ENCODE results near the gene RAB11FIP4. TPM values are rescaled to one million over a fixed set of nuclear protein-coding genes. Genes with fewer than 3 reads are reported as not detected.

Gene RAB11FIP4
- total and polyA plus RNA-seq, 9 of the 15 experiments (the other 6 are each of a cell fraction or from before 2014, with no cell fraction given) = 0.62 to 16.6 (median 8.9) TPM

DNA sequence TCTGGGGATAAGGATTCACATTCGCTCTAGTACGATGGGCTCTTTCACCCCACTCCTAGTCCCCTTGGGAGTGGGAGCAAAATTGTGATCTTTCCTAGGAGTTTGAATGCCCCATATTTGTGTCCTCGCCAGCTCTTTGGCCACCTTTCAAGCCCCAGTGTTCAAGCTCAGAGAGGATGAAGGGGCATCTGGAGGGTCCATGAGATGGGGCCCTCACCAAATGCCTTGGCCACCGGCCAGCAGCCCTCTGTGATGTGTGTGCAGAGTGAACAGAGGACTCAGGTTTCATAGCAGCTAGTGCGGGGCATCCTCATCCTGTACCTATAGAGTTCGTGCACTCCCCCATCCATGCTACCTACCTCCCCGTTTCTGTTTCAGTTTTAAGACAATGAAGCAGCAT, 140.6 kb downstream of the RAB11FIP4 start:
- FAIRE-seq (no peak), DNase-seq (ENCODE audit: extremely low read depth in 1 of 4, low spot score in 3 of 4) (no peak), ATAC-seq (no peak)
- Histone ChIP-seq H2AFZ (ENCODE audit: low read depth, low read length) (no peak overlapping the region), H3K9me3 (replicated peaks; ENCODE audit: control insufficient read depth, insufficient read depth, low read depth, low read length) (no peaks in the 10 kb centered on the region), H3K79me2 (ENCODE audit: control insufficient read depth, insufficient read depth, low read length) (no peaks in the 10 kb centered on the region), H3K27ac (ENCODE audit: extremely low read depth, low read depth, low read length) (no peak overlapping the region), H3K27me3 (ENCODE audit: control insufficient read depth in 2 of 2, insufficient read depth in 2 of 2, low read length in 2 of 2) (peaks cover 0 to 15% of the 10 kb centered on the region in 2 experiments; a peak in 2 of 5 replicates), H3K4me3 (no peak overlapping the region), H3K4me2 (ENCODE audit: insufficient read depth, low read length) (no peak overlapping the region), H3K4me1 (replicated peaks in 1 of 2; ENCODE audit: control insufficient read depth in 2 of 2, insufficient read depth in 2 of 2, low read length in 2 of 2) (peaks cover 0 to 13% of the 10 kb centered on the region in 2 experiments; a peak in 1 of 5 replicates), H3K9me1 (ENCODE audit: control insufficient read depth, insufficient read depth, low read length) (no peaks in the 10 kb centered on the region), H3K36me3 (ENCODE audit: control insufficient read depth, insufficient read depth, low read length) (0 out of 3 replicates have a peak, but pooled peaks cover 3% of the 10 kb centered on the region), H3K9ac (ENCODE audit: insufficient read depth in 1 of 2, low read depth in 2 of 2, low read length in 2 of 2) (no peak overlapping the region), H4K20me1 (replicated peaks; ENCODE audit: control insufficient read depth, insufficient read depth, low read length) (peaks cover 7% of the 10 kb centered on the region; the same call in 1 of the 2 replicates)
- POLR2A ChIA-PET = interaction anchor here (0.5 to 0.6 kb wide), 2 partner anchors 11 to 197 kb away, joined by 3 read pairs; no protein-coding TSS in a partner anchor
- CTCF ChIA-PET (ENCODE audit: low intra/inter-chr PET ratio) = interaction anchor here (0.6 kb wide), 1 partner anchor 570 kb away, joined by 4 read pairs; no protein-coding TSS in a partner anchor
- WGBS (ENCODE audit: insufficient coverage, low coverage, missing lambda C conversion rate) = 43% methylated on average over 7 of the region's 7 CpGs
- no TSS peak for BruUV-seq (replicated peaks)
- intact Hi-C loops (cut with micrococcal nuclease) = loop anchor here (5.0 kb wide), 1 partner anchor 310 kb away; no protein-coding TSS in a partner anchor
- in situ Hi-C loops (cut with MboI) = no loop called here
- TF ChIP-seq SUPT5H (IDR thresholded peaks at IDR 0.05) (no peak), DACH1 (IDR thresholded peaks at IDR 0.05; ENCODE audit: partially characterized antibody) (no peak), SMARCA4 (IDR thresholded peaks at IDR 0.05) (no peak), ZNF785 (CRISPR knock-in tag; IDR thresholded peaks at IDR 0.05) (no peak), KAT8 (IDR thresholded peaks at IDR 0.05; ENCODE audit: low read depth) (no peak), TOE1 (IDR thresholded peaks at IDR 0.05; ENCODE audit: borderline replicate concordance) (no peak), TOE1 (CRISPR knock-in tag; IDR thresholded peaks at IDR 0.05; ENCODE audit: borderline replicate concordance, low read depth) (no peak), PCBP1 (IDR thresholded peaks at IDR 0.05; ENCODE audit: low read depth, low read length, poor library complexity, severe bottlenecking) (no peak), TAL1 (IDR thresholded peaks at IDR 0.05) (no peak), GTF2A2 (tag; IDR thresholded peaks at IDR 0.05) (no peak), HNRNPUL1 (IDR thresholded peaks at IDR 0.05; ENCODE audit: low read length) (no peak), PURB (CRISPR knock-in tag; IDR thresholded peaks at IDR 0.05; ENCODE audit: low read depth) (no peak), ETS2 (tag; IDR thresholded peaks at IDR 0.05; ENCODE audit: borderline replicate concordance, poor library complexity, severe bottlenecking) (no peak), FOXK1 (CRISPR knock-in tag; IDR thresholded peaks at IDR 0.05; ENCODE audit: borderline replicate concordance) (no peak), HNRNPL (IDR thresholded peaks at IDR 0.05; ENCODE audit: low read depth, low read length) (no peak), TEAD2 (tag; IDR thresholded peaks at IDR 0.05) (no peak), XRCC3 (IDR thresholded peaks at IDR 0.05) (no peak), CTBP1 (IDR thresholded peaks at IDR 0.05; ENCODE audit: borderline replicate concordance) (no peak), RBM25 (IDR thresholded peaks at IDR 0.05; ENCODE audit: low read depth, low read length, severe bottlenecking) (no peak)
- TF ChIP-seq, protein P1, sequence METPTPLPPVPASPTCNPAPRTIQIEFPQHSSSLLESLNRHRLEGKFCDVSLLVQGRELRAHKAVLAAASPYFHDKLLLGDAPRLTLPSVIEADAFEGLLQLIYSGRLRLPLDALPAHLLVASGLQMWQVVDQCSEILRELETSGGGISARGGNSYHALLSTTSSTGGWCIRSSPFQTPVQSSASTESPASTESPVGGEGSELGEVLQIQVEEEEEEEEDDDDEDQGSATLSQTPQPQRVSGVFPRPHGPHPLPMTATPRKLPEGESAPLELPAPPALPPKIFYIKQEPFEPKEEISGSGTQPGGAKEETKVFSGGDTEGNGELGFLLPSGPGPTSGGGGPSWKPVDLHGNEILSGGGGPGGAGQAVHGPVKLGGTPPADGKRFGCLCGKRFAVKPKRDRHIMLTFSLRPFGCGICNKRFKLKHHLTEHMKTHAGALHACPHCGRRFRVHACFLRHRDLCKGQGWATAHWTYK (CRISPR knock-in tag; IDR thresholded peaks at IDR 0.05) = no peak

Data from K562 (cell line).